HepG2 (cell line): ENCODE measurements around the gene COL4A2. TPM values are rescaled to one million over a fixed set of nuclear protein-coding genes. Genes with fewer than 3 reads are reported as not detected.
A peak's percentile ranks its signal among the peaks of the same experiment; 100 is the strongest.

Experiments used
- ARNTL ChIP-seq: sonication (generic); formaldehyde crosslinking; IDR thresholded peaks from 2 replicates; pipeline ENCODE4 v1.4.0; 2020; ENCODE audit warnings: mild to moderate bottlenecking, missing genetic modification reagents
- BRCA1 ChIP-seq: sonication (generic); formaldehyde crosslinking; IDR thresholded peaks from 2 replicates; pipeline ENCODE4 v1.4.0; 2020; ENCODE audit warnings: missing genetic modification reagents
- KAT7 ChIP-seq: IDR thresholded peaks from 2 replicates; pipeline ENCODE4 v1.6.1; 2018; ENCODE audit warnings: borderline replicate concordance, missing compliant biosample characterization
- KLF11 ChIP-seq: IDR thresholded peaks from 2 replicates; pipeline ENCODE4 v1.6.1; 2016; ENCODE audit warnings: missing compliant biosample characterization
- KLF6 ChIP-seq: IDR thresholded peaks from 2 replicates; pipeline ENCODE4 v1.8.0; 2016; ENCODE audit warnings: missing biosample characterization, missing genetic modification reagents
- MIXL1 ChIP-seq: IDR thresholded peaks from 2 replicates; pipeline ENCODE4 v1.6.1; 2016
- PAF1 ChIP-seq: IDR thresholded peaks from 2 replicates; pipeline ENCODE4 v1.6.1; 2016; ENCODE audit warnings: missing genetic modification reagents, missing compliant biosample characterization
- SIX4 ChIP-seq: sonication (generic); formaldehyde crosslinking; IDR thresholded peaks from 2 replicates; pipeline ENCODE4 v1.4.0; 2020; ENCODE audit warnings: missing genetic modification reagents
- SMAD9 ChIP-seq: sonication (generic); formaldehyde crosslinking; IDR thresholded peaks from 2 replicates; pipeline ENCODE4 v1.5.1; 2020; ENCODE audit warnings: mild to moderate bottlenecking, missing genetic modification reagents
- ZC3H13 ChIP-seq: sonication (generic); formaldehyde crosslinking; IDR thresholded peaks from 2 replicates; pipeline ENCODE4 v1.8.1; 2023; ENCODE audit warnings: mild to moderate bottlenecking, missing genetic modification reagents, moderate library complexity
- ZNF333 ChIP-seq: sonication (generic); formaldehyde crosslinking; IDR thresholded peaks from 2 replicates; pipeline ENCODE4 v1.4.0; 2020; ENCODE audit warnings: mild to moderate bottlenecking, missing genetic modification reagents, borderline replicate concordance
- ZNF441 ChIP-seq: sonication (generic); formaldehyde crosslinking; IDR thresholded peaks from 2 replicates; pipeline ENCODE4 v1.7.0; 2021; ENCODE audit warnings: missing genetic modification reagents, borderline replicate concordance
- ZNF879 ChIP-seq: sonication (generic); formaldehyde crosslinking; IDR thresholded peaks from 2 replicates; pipeline ENCODE4 v1.8.1; 2023; ENCODE audit warnings: missing genetic modification reagents
- polyA plus RNA-seq, 8 experiments: library from polyadenylated mRNA; depleted of rRNA in 3 of 8; stranded (reverse) in 7 of 8; unstranded in 1 of 8; fragments of >200 nt; fragmentation: Illumina TruSeq in 4 of 8; extraction: Trizol in 4 of 8; gene quantifications; 2 replicates each; pipeline versions ENCODE4 v1.2.1 to v1.2.3, GENCODE V29; 2011 to 2016; ENCODE audit warnings: low read depth in 4 of 8, missing spikeins in 1 of 8, mixed read lengths in 1 of 8; ENCODE audit not compliant: insufficient read depth in 1 of 8
- total RNA-seq, 5 experiments: library from RNA; depleted of rRNA; stranded (reverse); fragments of >200 nt; fragmentation: Illumina TruSeq; extraction: Trizol; gene quantifications; 2 replicates each; pipeline ENCODE4 v1.2.3, GENCODE V29; 2016; ENCODE audit warnings: low read depth in 1 of 5
- TF ChIP-seq, protein P1 (sequence below): sonication (generic); formaldehyde crosslinking; IDR thresholded peaks from 2 replicates; pipeline ENCODE4 v1.5.0; 2020; ENCODE audit warnings: mild to moderate bottlenecking, missing genetic modification reagents
- TF ChIP-seq, protein P2 (sequence below), 2 experiments: IDR thresholded peaks; 2 replicates each; pipeline ENCODE4 v1.6.1; 2011 to 2012; ENCODE audit warnings: low read length in 2 of 2, borderline replicate concordance in 1 of 2, low read depth in 1 of 2, mild to moderate bottlenecking in 1 of 2, moderate library complexity in 1 of 2
- TF ChIP-seq, protein P3 (sequence below): sonication (generic); formaldehyde crosslinking; IDR thresholded peaks from 2 replicates; pipeline ENCODE4 v1.5.0; 2020; ENCODE audit warnings: missing genetic modification reagents

COL4A2 gene
- total and polyA plus RNA-seq, 2 of the 13 experiments (the other 11 are each of a cell fraction or from before 2014, with no cell fraction given): 0.22 to 1.9 TPM

DNA sequence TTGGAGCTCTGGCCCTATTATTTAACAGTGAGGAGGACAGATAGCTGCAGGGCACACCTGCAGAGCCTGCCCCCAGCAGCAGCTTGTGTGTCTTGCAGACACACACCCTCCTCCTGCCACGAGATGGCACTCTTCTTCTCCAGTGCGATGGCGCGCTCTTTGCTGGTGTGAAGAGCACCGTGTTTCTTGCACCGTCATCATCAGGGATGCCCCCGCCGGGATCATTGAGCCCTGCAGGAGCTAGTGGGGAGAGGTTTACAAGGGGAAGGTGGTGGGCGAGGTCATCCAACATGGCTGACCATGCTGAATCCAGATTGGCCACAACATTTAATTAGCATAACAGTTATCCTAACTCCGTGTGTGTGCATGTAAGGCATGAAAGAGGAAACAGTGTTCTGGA is 148.9 kb downstream of the COL4A2 start (continued):
- TF ChIP-seq, protein P1, sequence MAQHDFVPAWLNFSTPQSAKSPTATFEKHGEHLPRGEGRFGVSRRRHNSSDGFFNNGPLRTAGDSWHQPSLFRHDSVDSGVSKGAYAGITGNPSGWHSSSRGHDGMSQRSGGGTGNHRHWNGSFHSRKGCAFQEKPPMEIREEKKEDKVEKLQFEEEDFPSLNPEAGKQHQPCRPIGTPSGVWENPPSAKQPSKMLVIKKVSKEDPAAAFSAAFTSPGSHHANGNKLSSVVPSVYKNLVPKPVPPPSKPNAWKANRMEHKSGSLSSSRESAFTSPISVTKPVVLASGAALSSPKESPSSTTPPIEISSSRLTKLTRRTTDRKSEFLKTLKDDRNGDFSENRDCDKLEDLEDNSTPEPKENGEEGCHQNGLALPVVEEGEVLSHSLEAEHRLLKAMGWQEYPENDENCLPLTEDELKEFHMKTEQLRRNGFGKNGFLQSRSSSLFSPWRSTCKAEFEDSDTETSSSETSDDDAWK (CRISPR knock-in tag): no peak
- TF ChIP-seq ZNF441: no peak
- no peak for TF ChIP-seq ZNF879 (CRISPR knock-in tag)
- TF ChIP-seq BRCA1 (CRISPR knock-in tag): no peak
- TF ChIP-seq, protein P2, sequence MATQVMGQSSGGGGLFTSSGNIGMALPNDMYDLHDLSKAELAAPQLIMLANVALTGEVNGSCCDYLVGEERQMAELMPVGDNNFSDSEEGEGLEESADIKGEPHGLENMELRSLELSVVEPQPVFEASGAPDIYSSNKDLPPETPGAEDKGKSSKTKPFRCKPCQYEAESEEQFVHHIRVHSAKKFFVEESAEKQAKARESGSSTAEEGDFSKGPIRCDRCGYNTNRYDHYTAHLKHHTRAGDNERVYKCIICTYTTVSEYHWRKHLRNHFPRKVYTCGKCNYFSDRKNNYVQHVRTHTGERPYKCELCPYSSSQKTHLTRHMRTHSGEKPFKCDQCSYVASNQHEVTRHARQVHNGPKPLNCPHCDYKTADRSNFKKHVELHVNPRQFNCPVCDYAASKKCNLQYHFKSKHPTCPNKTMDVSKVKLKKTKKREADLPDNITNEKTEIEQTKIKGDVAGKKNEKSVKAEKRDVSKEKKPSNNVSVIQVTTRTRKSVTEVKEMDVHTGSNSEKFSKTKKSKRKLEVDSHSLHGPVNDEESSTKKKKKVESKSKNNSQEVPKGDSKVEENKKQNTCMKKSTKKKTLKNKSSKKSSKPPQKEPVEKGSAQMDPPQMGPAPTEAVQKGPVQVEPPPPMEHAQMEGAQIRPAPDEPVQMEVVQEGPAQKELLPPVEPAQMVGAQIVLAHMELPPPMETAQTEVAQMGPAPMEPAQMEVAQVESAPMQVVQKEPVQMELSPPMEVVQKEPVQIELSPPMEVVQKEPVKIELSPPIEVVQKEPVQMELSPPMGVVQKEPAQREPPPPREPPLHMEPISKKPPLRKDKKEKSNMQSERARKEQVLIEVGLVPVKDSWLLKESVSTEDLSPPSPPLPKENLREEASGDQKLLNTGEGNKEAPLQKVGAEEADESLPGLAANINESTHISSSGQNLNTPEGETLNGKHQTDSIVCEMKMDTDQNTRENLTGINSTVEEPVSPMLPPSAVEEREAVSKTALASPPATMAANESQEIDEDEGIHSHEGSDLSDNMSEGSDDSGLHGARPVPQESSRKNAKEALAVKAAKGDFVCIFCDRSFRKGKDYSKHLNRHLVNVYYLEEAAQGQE (IDR thresholded peaks at IDR 0.05; ENCODE audit: borderline replicate concordance in 1 of 2, low read depth in 1 of 2, low read length in 2 of 2): no peak
- no peak for TF ChIP-seq ZNF333 (CRISPR knock-in tag)
- TF ChIP-seq MIXL1 (CRISPR knock-in tag): 0 out of 2 replicates have a peak, but pooled peaks have one; percentile 48
- TF ChIP-seq SIX4 (CRISPR knock-in tag): no peak
- TF ChIP-seq, protein P3, sequence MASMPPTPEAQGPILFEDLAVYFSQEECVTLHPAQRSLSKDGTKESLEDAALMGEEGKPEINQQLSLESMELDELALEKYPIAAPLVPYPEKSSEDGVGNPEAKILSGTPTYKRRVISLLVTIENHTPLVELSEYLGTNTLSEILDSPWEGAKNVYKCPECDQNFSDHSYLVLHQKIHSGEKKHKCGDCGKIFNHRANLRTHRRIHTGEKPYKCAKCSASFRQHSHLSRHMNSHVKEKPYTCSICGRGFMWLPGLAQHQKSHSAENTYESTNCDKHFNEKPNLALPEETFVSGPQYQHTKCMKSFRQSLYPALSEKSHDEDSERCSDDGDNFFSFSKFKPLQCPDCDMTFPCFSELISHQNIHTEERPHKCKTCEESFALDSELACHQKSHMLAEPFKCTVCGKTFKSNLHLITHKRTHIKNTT (CRISPR knock-in tag): no peak
- no peak for TF ChIP-seq ZC3H13 (CRISPR knock-in tag)
- TF ChIP-seq PAF1 (CRISPR knock-in tag): no peak
- no peak for TF ChIP-seq ARNTL (CRISPR knock-in tag)
- TF ChIP-seq KLF6: no peak
- TF ChIP-seq KLF11 (CRISPR knock-in tag): no peak
- no peak for TF ChIP-seq KAT7
- TF ChIP-seq SMAD9: no peak
